RWPE1 (cell line): ENCODE results near the gene CEP97.
A peak's percentile ranks its signal among the peaks of the same experiment; 100 is the strongest.
"Not testable (repeated sequence)": the region's sequence is repeated elsewhere in the genome, so short reads cannot be mapped to it uniquely, and the experiment has no call there.

ENCODE experiments used
- CTCF ChIA-PET: fragments of 350-600 bp; sonication (Branson Sonifier 250); formaldehyde crosslinking; extraction: SDS; loops from one replicate; lab custom pipeline; 2021; lab: Yijun Ruan, JAX
- POLR2A ChIA-PET: fragments of 400-600 bp; formaldehyde crosslinking; extraction: SDS; loops from one replicate; lab custom pipeline; 2020; ENCODE audit warnings: antibody characterized with exemption; ENCODE audit not compliant: low non-redundant PET; lab: Yijun Ruan, JAX
- DNase-seq: peaks from one replicate; pipeline ENCODE4 v3.0.0; 2012; ENCODE audit warnings: low spot score
- H3K27ac ChIP-seq: fragments of 450-650 bp; 2 replicates; pipeline ENCODE4 v1.5.1; 2017
- TF ChIP-seq, protein P1 (sequence below): fragments of 450-650 bp; conservative IDR thresholded peaks from 2 replicates; pipeline ENCODE4 v1.5.1; 2017; ENCODE audit warnings: low read depth, mild to moderate bottlenecking

Gene CEP97

DNA sequence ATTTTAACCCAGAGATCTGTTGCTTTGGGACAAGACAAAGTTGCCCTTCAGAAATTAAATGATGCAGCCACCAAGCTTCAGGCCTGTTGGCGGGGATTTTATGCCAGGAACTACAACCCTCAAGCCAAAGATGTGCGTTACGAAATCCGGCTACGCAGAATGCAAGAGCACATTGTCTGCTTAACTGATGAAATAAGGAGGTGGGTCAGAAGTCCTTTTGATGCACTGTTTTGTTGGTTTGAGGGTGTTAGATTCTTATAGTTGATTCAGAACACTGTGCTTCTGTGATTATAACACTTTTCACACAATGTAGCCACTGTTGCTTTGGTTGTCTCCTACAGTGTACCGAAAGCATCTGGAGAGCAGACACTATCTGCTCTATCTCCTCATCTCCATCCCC, 33.8 kb downstream of the CEP97 start:
- ChIA-PET CTCF (interaction anchor here (0.7 kb wide), 1 partner anchor 194 kb away, joined by 3 read pairs; no protein-coding TSS in a partner anchor), POLR2A (no interaction called here)
- no peak for DNase-seq

DNA sequence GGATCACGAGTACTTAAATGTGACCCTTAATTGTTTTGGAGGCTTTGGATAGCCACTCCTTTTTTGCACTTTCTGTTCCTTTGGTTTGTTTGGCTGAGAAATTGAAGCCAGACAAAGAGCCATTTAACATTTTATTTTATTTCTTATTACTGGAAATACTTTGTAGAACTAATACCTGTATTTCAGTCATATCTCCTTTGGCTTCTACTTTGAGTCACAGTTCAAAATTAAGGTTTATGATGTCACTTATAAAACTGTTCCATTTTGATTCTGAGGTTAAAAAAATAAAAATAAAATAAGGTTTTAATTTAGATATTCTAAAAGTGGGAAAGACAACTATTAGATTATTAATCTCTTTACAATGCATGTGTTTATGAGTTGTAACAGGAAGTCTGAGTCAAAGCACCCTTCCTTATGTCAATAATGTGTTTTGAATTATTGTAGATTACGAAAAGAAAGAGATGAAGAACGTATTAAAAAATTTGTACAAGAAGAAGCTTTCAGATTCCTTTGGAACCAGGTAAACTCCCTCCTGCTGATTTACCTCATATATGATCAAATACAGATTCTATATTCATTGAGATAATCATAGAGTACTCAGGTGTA, 37.7 kb downstream of the CEP97 start:
- H3K27ac ChIP-seq: no peak overlapping the region
- CTCF ChIA-PET: no interaction called here
- POLR2A ChIA-PET: no interaction called here
- TF ChIP-seq, protein P1, sequence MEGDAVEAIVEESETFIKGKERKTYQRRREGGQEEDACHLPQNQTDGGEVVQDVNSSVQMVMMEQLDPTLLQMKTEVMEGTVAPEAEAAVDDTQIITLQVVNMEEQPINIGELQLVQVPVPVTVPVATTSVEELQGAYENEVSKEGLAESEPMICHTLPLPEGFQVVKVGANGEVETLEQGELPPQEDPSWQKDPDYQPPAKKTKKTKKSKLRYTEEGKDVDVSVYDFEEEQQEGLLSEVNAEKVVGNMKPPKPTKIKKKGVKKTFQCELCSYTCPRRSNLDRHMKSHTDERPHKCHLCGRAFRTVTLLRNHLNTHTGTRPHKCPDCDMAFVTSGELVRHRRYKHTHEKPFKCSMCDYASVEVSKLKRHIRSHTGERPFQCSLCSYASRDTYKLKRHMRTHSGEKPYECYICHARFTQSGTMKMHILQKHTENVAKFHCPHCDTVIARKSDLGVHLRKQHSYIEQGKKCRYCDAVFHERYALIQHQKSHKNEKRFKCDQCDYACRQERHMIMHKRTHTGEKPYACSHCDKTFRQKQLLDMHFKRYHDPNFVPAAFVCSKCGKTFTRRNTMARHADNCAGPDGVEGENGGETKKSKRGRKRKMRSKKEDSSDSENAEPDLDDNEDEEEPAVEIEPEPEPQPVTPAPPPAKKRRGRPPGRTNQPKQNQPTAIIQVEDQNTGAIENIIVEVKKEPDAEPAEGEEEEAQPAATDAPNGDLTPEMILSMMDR: no peak
- DNase-seq: no peak

More for the DNA sequence above, 33.8 kb downstream of the CEP97 start:
- H3K27ac ChIP-seq: no peak overlapping the region
- TF ChIP-seq, protein P1: no peak

DNA sequence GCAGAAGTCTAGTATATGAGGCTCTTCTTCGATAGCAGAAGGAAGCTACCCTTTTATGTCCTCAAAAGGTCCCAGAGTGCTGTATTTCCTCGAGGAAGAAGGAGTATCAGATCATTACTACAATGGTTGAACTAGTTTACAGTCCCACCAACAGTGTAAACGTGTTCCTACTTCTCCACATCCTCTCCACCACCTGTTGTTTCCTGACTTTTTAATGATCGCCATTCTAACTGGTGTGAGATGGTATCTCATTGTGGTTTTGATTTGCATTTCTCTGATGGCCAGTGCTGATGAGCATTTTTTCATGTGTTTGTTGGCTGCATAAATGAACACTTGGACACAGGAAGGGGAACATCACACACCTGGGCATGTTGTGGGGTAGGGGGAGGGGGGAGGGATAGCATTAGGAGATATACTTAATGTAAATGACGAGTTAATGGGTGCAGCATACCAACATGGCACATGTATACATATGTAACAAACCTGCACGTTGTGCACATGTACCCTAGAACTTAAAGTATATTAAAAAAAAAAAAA, 53.4 kb downstream of the CEP97 start:
- CTCF ChIA-PET, H3K27ac ChIP-seq: not testable (repeated sequence)

DNA sequence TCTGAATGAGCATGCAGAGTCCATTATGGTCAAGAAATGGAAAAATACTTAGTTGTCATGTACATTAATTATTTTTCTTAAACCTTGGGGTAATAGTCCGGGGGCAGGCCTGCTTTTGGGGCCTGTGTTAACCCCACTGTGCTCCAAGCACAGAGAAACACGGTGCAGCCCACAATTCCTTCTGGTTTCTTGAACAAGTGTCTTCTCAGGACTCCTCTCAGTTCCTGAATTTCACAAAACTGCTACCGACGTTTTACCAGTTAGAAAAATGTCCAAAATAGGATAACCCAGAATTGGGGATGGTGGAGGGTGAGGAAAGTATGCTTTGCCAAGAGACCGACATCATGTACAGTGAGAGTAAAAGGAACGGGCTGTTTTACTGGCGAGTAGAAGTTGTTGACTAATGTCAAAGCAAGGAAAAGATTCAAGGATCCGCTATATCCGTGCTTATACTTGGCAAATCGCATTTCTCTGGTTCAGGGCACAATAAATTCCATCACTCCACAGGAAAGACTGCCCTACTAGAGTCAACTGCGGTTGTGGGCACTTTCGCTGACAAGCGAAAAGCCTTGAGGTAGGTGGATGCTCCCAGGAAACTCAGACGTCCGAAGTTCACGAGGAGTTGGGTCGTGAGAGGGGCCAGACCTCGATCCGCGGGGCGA, 54.1 kb downstream of the CEP97 start:
- no peak for DNase-seq
- TF ChIP-seq, protein P1: no peak
- ChIA-PET CTCF (interaction anchor here (0.6 kb wide), 1 partner anchor 315 kb away, joined by 4 read pairs; no protein-coding TSS in a partner anchor), POLR2A (interaction anchor here (0.5 kb wide), 1 partner anchor 54 kb away, joined by 3 read pairs; the partner anchor contains the start of gene CEP97)
- H3K27ac ChIP-seq: peak overlapping the region; percentile 82

More for the DNA sequence above, 53.4 kb downstream of the CEP97 start:
- DNase-seq, POLR2A ChIA-PET: not testable (repeated sequence)

DNA sequence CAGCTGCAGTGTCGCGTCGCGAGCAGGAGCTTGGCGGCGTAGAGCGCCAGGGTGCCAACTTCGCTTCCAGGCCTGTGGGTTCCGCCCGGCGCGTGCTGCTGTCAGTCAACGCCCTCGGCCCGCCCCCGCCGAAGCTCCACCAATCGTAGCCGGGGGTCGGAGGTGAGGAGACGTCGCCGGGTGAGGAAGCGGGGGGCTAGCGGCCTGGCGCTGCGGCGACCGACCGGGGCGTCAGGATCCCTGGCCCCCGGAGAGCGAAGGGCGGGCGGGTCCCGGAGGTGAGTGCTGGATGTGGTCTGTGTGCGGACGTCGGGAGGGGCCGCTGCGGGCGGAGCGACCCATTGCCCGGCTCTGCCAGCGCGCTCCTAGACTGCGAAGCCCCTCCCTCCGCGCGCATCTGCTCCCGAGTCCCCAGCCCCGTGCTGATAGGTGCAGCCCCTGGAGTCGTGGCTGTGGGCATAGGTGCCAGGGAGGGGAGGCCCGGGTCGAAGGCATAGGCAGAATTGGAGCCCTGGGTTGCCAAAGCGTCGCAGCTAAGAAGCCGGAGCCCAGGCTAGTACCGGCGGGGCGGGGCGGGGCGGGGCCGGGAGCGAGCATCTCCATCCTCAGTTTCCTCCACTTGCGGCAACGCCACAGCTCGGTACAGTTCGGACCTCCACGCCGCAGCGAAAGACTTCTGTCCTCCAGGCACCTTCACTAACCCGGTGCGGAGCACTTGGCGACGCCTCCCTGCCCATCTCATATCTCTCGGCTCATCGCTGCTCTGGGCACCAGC, 54.8 kb downstream of the CEP97 start, which contains the start of gene NXPE3:
Gene NXPE3 (plus strand): TSS at position 165 of the 775 bp plus-strand sequence. CDS start 6,386 bp downstream, outside the sequence.
- TF ChIP-seq, protein P1: no peak
- ChIA-PET POLR2A (interaction anchor here (0.5 to 0.6 kb wide), 2 partner anchors 55 to 94 kb away, joined by 3 read pairs; partner anchors contain the start of gene CEP97), CTCF (interaction anchor here (0.6 kb wide), 2 partner anchors 55 to 314 kb away, joined by 3 to 4 read pairs; partner anchors contain the start of gene CEP97)
- H3K27ac ChIP-seq: peak within 1 kb of the TSS; percentile 82
- peak; percentile 81 for DNase-seq

DNA sequence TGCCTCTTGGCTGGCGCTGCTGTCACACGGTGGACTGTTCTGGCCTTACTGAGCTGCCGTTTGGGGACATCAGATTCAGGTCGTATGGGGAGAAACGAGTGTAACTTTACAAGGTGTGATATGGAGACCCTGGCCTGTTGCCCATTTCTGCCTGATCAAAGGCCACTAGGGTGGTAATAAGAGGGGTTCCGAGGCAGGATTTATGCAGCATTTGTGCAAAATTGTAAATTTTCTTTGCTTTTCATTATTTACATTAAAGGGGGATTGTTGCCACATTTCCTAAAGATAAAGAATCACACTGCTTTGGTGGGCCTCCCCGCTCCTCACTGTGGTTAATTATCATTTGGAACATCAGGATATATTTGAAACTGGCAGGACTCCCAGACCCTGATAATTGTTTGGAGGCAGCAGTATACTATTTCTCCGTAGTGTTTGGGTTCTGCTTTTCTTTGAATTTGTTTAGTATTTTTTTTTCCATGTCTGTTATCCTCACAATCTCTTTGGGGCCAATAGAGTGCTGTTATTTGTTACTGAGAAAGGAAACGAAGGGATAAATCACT, 55.5 kb downstream of the CEP97 start:
- CTCF ChIA-PET: interaction anchor here (0.6 kb wide), 1 partner anchor 55 kb away, joined by 3 read pairs; the partner anchor contains the start of gene CEP97

More for the DNA sequence above, 55.5 kb downstream of the CEP97 start:
- TF ChIP-seq, protein P1: no peak
- peak overlapping the region; percentile 82 for H3K27ac ChIP-seq
- DNase-seq: no peak
- POLR2A ChIA-PET: interaction anchor here (0.6 kb wide), 1 partner anchor 95 kb away, joined by 3 read pairs; no protein-coding TSS in a partner anchor
